ENCODE data around the gene ITPR3. TPM values are rescaled to one million over a fixed set of nuclear protein-coding genes. Genes with fewer than 3 reads are reported as not detected.

Gene ITPR3
- total and polyA plus RNA-seq, 2 of the 13 experiments (the other 11 are each of a cell fraction or from before 2014, with no cell fraction given): 3.8 to 21.4 TPM

- no peak for TF ChIP-seq E2F2 (CRISPR knock-in tag; IDR thresholded peaks at IDR 0.05; ENCODE audit: borderline replicate concordance)
- no peak for TF ChIP-seq ZZZ3 (CRISPR knock-in tag; IDR thresholded peaks at IDR 0.05; ENCODE audit: borderline replicate concordance)
- no peak for TF ChIP-seq ZNF777 (CRISPR knock-in tag; IDR thresholded peaks at IDR 0.05)
- TF ChIP-seq POGK (CRISPR knock-in tag; conservative IDR thresholded peaks at IDR 0.05): no peak
- TF ChIP-seq JUND (CRISPR knock-in tag; IDR thresholded peaks at IDR 0.05): no peak
- no peak for TF ChIP-seq LRRFIP1 (CRISPR knock-in tag; conservative IDR thresholded peaks at IDR 0.05)
- no peak for TF ChIP-seq TRIM22 (IDR thresholded peaks at IDR 0.05)
- no peak for TF ChIP-seq FOXK2 (IDR thresholded peaks at IDR 0.05)
- no peak for TF ChIP-seq SSRP1 (CRISPR knock-in tag; IDR thresholded peaks at IDR 0.05)
- TF ChIP-seq IRF2 (CRISPR knock-in tag; IDR thresholded peaks at IDR 0.05): no peak
- Histone ChIP-seq H4K20me1 (ENCODE audit: insufficient read depth, low read length) (no peaks in the 10 kb centered on the region), H3K9me3 (ENCODE audit: low read length) (no peaks in the 10 kb centered on the region), H3K4me1 (ENCODE audit: insufficient read depth, low read length) (no peaks in the 10 kb centered on the region), H3K27me3 (ENCODE audit: control insufficient read depth in 1 of 2, insufficient read depth in 2 of 2, low read length in 2 of 2) (no peaks in the 10 kb centered on the region), H3K9ac (ENCODE audit: insufficient read depth, low read depth, low read length) (no peak overlapping the region), H3K27ac (ENCODE audit: extremely low read length, insufficient read depth, low read length) (no peak overlapping the region), H2AFZ (ENCODE audit: low read length) (no peak overlapping the region), H3K4me2 (ENCODE audit: low read depth, low read length) (no peak overlapping the region), H3K4me3 (replicated peaks in 1 of 3; ENCODE audit: insufficient read depth in 1 of 3, low read depth in 2 of 3, low read length in 3 of 3) (no peak overlapping the region), H3K79me2 (ENCODE audit: insufficient read depth, low read length) (no peaks in the 10 kb centered on the region), H3K36me3 (replicated peaks in 1 of 2; ENCODE audit: control insufficient read depth in 1 of 2, insufficient read depth in 2 of 2, low read length in 2 of 2) (peaks cover 7 to 12% of the 10 kb centered on the region in 2 experiments)
- no TSS peak for BruUV-seq (replicated peaks)
- 90% methylated on average over 11 of the region's 16 CpGs for WGBS (ENCODE audit: low lambda C conversion rate)
- ChIA-PET CTCF (ENCODE audit: low intra/inter-chr PET ratio, low total read pairs) (no interaction called here), POLR2A (no interaction called here)
- DNase-seq (ENCODE audit: low spot score): no peak
- no peak for FAIRE-seq
- in situ Hi-C loops (cut with HindIII; ENCODE audit: extremely low pct_ligation_motif_present, low pct_unique_long_range_greater_than_20kb): no loop called here
- intact Hi-C loops (cut with micrococcal nuclease; ENCODE audit: unreplicated experiment): no loop called here
- no peak for ATAC-seq
Observed at GRCh38 chr6:33658982-33659689, 38.0 kb downstream of the ITPR3 start.

Data from HepG2 (cell line).